ENCODE measurements around the gene IBSP. TPM values are rescaled to one million over a fixed set of nuclear protein-coding genes. Genes with fewer than 3 reads are reported as not detected.

The IBSP gene
- total and polyA plus RNA-seq, 9 of the 15 experiments (the other 6 are each of a cell fraction or from before 2014, with no cell fraction given): not detected

GRCh38 chr4:87851953-87852352 lies 52.6 kb downstream of the IBSP start (continued):
- TF ChIP-seq, protein P1, sequence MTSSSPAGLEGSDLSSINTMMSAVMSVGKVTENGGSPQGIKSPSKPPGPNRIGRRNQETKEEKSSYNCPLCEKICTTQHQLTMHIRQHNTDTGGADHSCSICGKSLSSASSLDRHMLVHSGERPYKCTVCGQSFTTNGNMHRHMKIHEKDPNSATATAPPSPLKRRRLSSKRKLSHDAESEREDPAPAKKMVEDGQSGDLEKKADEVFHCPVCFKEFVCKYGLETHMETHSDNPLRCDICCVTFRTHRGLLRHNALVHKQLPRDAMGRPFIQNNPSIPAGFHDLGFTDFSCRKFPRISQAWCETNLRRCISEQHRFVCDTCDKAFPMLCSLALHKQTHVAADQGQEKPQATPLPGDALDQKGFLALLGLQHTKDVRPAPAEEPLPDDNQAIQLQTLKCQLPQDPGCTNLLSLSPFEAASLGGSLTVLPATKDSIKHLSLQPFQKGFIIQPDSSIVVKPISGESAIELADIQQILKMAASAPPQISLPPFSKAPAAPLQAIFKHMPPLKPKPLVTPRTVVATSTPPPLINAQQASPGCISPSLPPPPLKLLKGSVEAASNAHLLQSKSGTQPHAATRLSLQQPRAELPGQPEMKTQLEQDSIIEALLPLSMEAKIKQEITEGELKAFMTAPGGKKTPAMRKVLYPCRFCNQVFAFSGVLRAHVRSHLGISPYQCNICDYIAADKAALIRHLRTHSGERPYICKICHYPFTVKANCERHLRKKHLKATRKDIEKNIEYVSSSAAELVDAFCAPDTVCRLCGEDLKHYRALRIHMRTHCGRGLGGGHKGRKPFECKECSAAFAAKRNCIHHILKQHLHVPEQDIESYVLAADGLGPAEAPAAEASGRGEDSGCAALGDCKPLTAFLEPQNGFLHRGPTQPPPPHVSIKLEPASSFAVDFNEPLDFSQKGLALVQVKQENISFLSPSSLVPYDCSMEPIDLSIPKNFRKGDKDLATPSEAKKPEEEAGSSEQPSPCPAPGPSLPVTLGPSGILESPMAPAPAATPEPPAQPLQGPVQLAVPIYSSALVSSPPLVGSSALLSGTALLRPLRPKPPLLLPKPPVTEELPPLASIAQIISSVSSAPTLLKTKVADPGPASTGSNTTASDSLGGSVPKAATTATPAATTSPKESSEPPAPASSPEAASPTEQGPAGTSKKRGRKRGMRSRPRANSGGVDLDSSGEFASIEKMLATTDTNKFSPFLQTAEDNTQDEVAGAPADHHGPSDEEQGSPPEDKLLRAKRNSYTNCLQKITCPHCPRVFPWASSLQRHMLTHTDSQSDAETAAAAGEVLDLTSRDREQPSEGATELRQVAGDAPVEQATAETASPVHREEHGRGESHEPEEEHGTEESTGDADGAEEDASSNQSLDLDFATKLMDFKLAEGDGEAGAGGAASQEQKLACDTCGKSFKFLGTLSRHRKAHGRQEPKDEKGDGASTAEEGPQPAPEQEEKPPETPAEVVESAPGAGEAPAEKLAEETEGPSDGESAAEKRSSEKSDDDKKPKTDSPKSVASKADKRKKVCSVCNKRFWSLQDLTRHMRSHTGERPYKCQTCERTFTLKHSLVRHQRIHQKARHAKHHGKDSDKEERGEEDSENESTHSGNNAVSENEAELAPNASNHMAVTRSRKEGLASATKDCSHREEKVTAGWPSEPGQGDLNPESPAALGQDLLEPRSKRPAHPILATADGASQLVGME (CRISPR knock-in tag; IDR thresholded peaks at IDR 0.05): no peak
- no peak for TF ChIP-seq HLTF (IDR thresholded peaks at IDR 0.05)
- no peak for TF ChIP-seq AFF4 (CRISPR knock-in tag; IDR thresholded peaks at IDR 0.05)
- no peak for TF ChIP-seq NR2F6 (CRISPR knock-in tag; IDR thresholded peaks at IDR 0.05)
